B cell (primary cell): Measurements from ENCODE around the gene SHC3. TPM values are rescaled to one million over a fixed set of nuclear protein-coding genes. Genes with fewer than 3 reads are reported as not detected.

Experiments used
- ATAC-seq: fragments of 200-7000 bp; cut with Tn5 transposase; one replicate; pipeline ENCODE4 v1.10.0; 2021; ENCODE audit warnings: low read depth, mild to moderate bottlenecking, moderate number of reproducible peaks, moderate library complexity
- CTCF ChIA-PET: fragments of 350-600 bp; sonication (Branson Sonifier 250); formaldehyde crosslinking; loops from one replicate; lab custom pipeline; 2021; ENCODE audit warnings: antibody characterized with exemption, inconsistent platforms; lab: Charles Lee
- POLR2A ChIA-PET: fragments of 350-600 bp; sonication (Branson Sonifier 250); formaldehyde crosslinking; loops from one replicate; lab custom pipeline; 2021; ENCODE audit warnings: antibody characterized with exemption; lab: Charles Lee
- DNase-seq: peaks from one replicate; pipeline ENCODE4 v3.0.0; 2013
- H2AFZ ChIP-seq: 2 replicates; pipeline ENCODE4 v1.6.1; 2012; ENCODE audit warnings: mild to moderate bottlenecking, low read depth, low read length; ENCODE audit not compliant: insufficient read depth, poor library complexity, severe bottlenecking
- H3K27ac ChIP-seq, 2 donors: 1 replicate in 1 of 2; 2 replicates in 1 of 2; pipeline ENCODE4 v1.5.1; 2012 to 2013; ENCODE audit warnings: low read length in 2 of 2, mild to moderate bottlenecking in 2 of 2, moderate library complexity in 1 of 2
- H3K27me3 ChIP-seq, 4 experiments: fragments of 200-600 bp in 1 of 4; sonication (generic) in 1 of 4; replicated peaks in 1 of 4; 1 replicate in 2 of 4; 2 replicates in 2 of 4; pipeline versions ENCODE4 v1.6.1 to v1.7.0; 2013 to 2016; ENCODE audit warnings: low read length in 3 of 4, mild to moderate bottlenecking in 2 of 4, mixed read lengths in 1 of 4, moderate library complexity in 1 of 4; ENCODE audit not compliant: insufficient read depth in 4 of 4, control insufficient read depth in 3 of 4; ENCODE audit errors: control extremely low read depth in 1 of 4
- H3K36me3 ChIP-seq, 2 experiments: replicated peaks in 1 of 2; 1 replicate in 1 of 2; 2 replicates in 1 of 2; pipeline versions ENCODE4 v1.6.1 to v1.7.1; 2013; ENCODE audit warnings: low read length in 1 of 2; ENCODE audit not compliant: insufficient read depth in 2 of 2, control insufficient read depth in 1 of 2; ENCODE audit errors: control extremely low read depth in 1 of 2, extremely low read depth in 1 of 2
- H3K4me1 ChIP-seq, 2 donors: fragments of 200-600 bp in 1 of 2; sonication (generic) in 1 of 2; 1 replicate in 1 of 2; 2 replicates in 1 of 2; pipeline versions ENCODE4 v1.5.1 to v1.6.1; 2013 to 2017; ENCODE audit warnings: low read length in 2 of 2; ENCODE audit not compliant: control insufficient read depth in 2 of 2, insufficient read depth in 2 of 2
- H3K4me2 ChIP-seq: replicated peaks from 2 replicates; pipeline ENCODE3; 2012; ENCODE audit warnings: mild to moderate bottlenecking, low read depth, low read length; ENCODE audit not compliant: poor library complexity, severe bottlenecking
- H3K4me3 ChIP-seq, 5 experiments: fragments of 200-600 bp in 1 of 5; sonication (generic) in 1 of 5; 1 replicate in 3 of 5; 2 replicates in 2 of 5; pipeline versions ENCODE4 v1.5.1 to v1.7.0; 2011 to 2016; ENCODE audit warnings: low read length in 4 of 5, mild to moderate bottlenecking in 4 of 5, low read depth in 2 of 5, control low read depth in 1 of 5, moderate library complexity in 1 of 5; ENCODE audit not compliant: insufficient read depth in 1 of 5; ENCODE audit errors: control extremely low read depth in 1 of 5, extremely low read depth in 1 of 5
- H3K79me2 ChIP-seq: fragments of 200-600 bp; sonication (generic); one replicate; pipeline ENCODE4 v1.6.0; 2016; ENCODE audit warnings: low read length; ENCODE audit not compliant: control insufficient read depth, insufficient read depth
- H3K9ac ChIP-seq: fragments of 200-600 bp; sonication (generic); 2 replicates; pipeline ENCODE4 v1.6.1; 2017; ENCODE audit warnings: mild to moderate bottlenecking, low read length, moderate library complexity
- H3K9me3 ChIP-seq, 3 donors: one replicate each; pipeline versions ENCODE4 v1.6.1 to v1.7.1; 2013; ENCODE audit warnings: low read length in 2 of 3; ENCODE audit not compliant: control insufficient read depth in 2 of 3, insufficient read depth in 1 of 3; ENCODE audit errors: control extremely low read depth in 1 of 3
- H4K20me1 ChIP-seq: 2 replicates; pipeline ENCODE4 v1.6.0; 2012; ENCODE audit warnings: mild to moderate bottlenecking, low read length; ENCODE audit not compliant: insufficient read depth, control insufficient read depth, poor library complexity, severe bottlenecking
- H3K27ac Mint-ChIP-seq: one replicate; pipeline ENCODE4 v1.8.0; 2021; ENCODE audit warnings: mixed read lengths
- H3K27me3 Mint-ChIP-seq: one replicate; pipeline ENCODE4 v1.8.0; 2021; ENCODE audit warnings: mixed read lengths
- H3K4me1 Mint-ChIP-seq: one replicate; pipeline ENCODE4 v1.8.0; 2021; ENCODE audit warnings: mixed read lengths
- H3K4me3 Mint-ChIP-seq: one replicate; pipeline ENCODE4 v1.8.0; 2021; ENCODE audit warnings: mixed read lengths
- H3K9me3 Mint-ChIP-seq: one replicate; pipeline ENCODE4 v1.8.0; 2022; ENCODE audit warnings: mixed read lengths; ENCODE audit not compliant: insufficient read depth
- EZH2 ChIP-seq: IDR thresholded peaks from 2 replicates; pipeline ENCODE4 v1.6.1; 2012; ENCODE audit warnings: borderline replicate concordance, low read depth, mild to moderate bottlenecking, moderate library complexity, low read length; ENCODE audit not compliant: insufficient read depth, poor library complexity, severe bottlenecking
- WGBS: methylation state at CpG from one replicate; pipeline ENCODE4 v1.1.5; 2013; ENCODE audit warnings: missing lambda C conversion rate; ENCODE audit not compliant: insufficient coverage; 5-methylcytosine and 5-hydroxymethylcytosine counted together
- intact Hi-C: fragments of 100-400 bp; cut with micrococcal nuclease; formaldehyde crosslinking; loops from one replicate; pipeline ENCODE4 v1.10.0; 2022
- polyA plus RNA-seq: library from polyadenylated mRNA; depleted of rRNA; stranded (reverse); fragments of >200 nt; gene quantifications from 2 replicates; pipeline ENCODE4 v1.2.3, GENCODE V29; 2012
- total RNA-seq, 2 donors: library from RNA; stranded (reverse); fragments of 120-200 nt in 1 of 2; gene quantifications; 1 replicate in 1 of 2; 2 replicates in 1 of 2; pipeline versions ENCODE4 v1.2.3 to v1.2.4, GENCODE V29; 2013 to 2022
- TF ChIP-seq, protein P1 (sequence below): fragments of 200-600 bp; IDR thresholded peaks from one replicate; pipeline ENCODE4 v1.8.0; 2022; ENCODE audit warnings: antibody characterized with exemption, mild to moderate bottlenecking

The SHC3 gene
- total and polyA plus RNA-seq, 2 donors (not counting 1 experiment from before 2014, with no cell fraction given): 0.03 TPM; not detected in 1

DNA sequence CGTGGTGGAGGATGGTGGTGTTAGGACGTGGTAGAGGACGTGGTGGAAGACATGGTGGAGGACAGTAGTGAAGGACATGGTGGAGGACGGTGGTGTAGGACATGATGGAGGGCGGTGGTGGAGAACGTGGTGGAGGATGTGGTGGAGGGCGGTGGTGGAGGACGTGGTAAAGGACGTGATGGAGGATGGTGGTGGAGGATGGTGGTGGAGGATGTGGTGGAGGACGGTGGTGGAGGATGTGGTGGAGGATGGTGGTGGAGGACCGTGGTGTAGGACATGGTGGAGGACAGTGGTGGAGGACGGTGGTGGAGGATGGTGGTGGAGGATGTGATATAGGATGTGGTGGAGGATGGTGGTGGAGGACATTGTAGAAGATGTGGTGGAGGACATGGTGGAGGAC is 119.7 kb downstream of the SHC3 start:
- no peak for ATAC-seq
- Mint-ChIP-seq H3K27ac (no peak overlapping the region), H3K9me3 (no peaks in the 10 kb centered on the region), H3K4me1 (no peaks in the 10 kb centered on the region), H3K27me3 (peaks cover 11% of the 10 kb centered on the region), H3K4me3 (no peak overlapping the region)
- Histone ChIP-seq H3K4me1 (no peaks in the 10 kb centered on the region), H3K36me3 (no peaks in the 10 kb centered on the region), H3K9ac (no peak overlapping the region), H3K9me3 (peaks cover 0 to 14% (median 0%) of the 10 kb centered on the region in 3 donors), H2AFZ (no peak overlapping the region), H3K27me3 (peaks cover 0 to 3% (median 1%) of the 10 kb centered on the region in 4 experiments), H3K27ac (no peak overlapping the region), H4K20me1 (no peaks in the 10 kb centered on the region), H3K4me3 (no peak overlapping the region), H3K79me2 (no peaks in the 10 kb centered on the region), H3K4me2 (no peak overlapping the region)
- WGBS: 91% methylated on average over 12 of the region's 12 CpGs
- TF ChIP-seq, protein P1, sequence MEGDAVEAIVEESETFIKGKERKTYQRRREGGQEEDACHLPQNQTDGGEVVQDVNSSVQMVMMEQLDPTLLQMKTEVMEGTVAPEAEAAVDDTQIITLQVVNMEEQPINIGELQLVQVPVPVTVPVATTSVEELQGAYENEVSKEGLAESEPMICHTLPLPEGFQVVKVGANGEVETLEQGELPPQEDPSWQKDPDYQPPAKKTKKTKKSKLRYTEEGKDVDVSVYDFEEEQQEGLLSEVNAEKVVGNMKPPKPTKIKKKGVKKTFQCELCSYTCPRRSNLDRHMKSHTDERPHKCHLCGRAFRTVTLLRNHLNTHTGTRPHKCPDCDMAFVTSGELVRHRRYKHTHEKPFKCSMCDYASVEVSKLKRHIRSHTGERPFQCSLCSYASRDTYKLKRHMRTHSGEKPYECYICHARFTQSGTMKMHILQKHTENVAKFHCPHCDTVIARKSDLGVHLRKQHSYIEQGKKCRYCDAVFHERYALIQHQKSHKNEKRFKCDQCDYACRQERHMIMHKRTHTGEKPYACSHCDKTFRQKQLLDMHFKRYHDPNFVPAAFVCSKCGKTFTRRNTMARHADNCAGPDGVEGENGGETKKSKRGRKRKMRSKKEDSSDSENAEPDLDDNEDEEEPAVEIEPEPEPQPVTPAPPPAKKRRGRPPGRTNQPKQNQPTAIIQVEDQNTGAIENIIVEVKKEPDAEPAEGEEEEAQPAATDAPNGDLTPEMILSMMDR: no peak
- no peak for TF ChIP-seq EZH2
- no peak for DNase-seq
- ChIA-PET POLR2A (no interaction called here), CTCF (no interaction called here)
- intact Hi-C loops: no loop called here

GRCh38 chr9:89054865-89055495 is 123.6 kb downstream of the SHC3 start:
- no peaks in the 10 kb centered on the region for H3K9me3 Mint-ChIP-seq
- POLR2A ChIA-PET: no interaction called here
- 96% methylated on average over 5 of the region's 8 CpGs for WGBS
- H3K9me3 ChIP-seq: peaks cover 0 to 14% (median 0%) of the 10 kb centered on the region in 3 donors
- no peak for ATAC-seq
- no peaks in the 10 kb centered on the region for H4K20me1 ChIP-seq
- H3K4me1 ChIP-seq: no peaks in the 10 kb centered on the region
- H3K27me3 ChIP-seq: peaks cover 0 to 3% (median 1%) of the 10 kb centered on the region in 4 experiments
- H3K27ac Mint-ChIP-seq: no peak overlapping the region
- H3K4me1 Mint-ChIP-seq: no peaks in the 10 kb centered on the region
- H3K9ac ChIP-seq: no peak overlapping the region
- H3K79me2 ChIP-seq: no peaks in the 10 kb centered on the region
- CTCF ChIA-PET: no interaction called here
- intact Hi-C loops: no loop called here
- peaks cover 11% of the 10 kb centered on the region for H3K27me3 Mint-ChIP-seq
- H3K4me3 ChIP-seq: no peak overlapping the region
- no peak overlapping the region for H3K4me2 ChIP-seq
- no peak overlapping the region for H3K27ac ChIP-seq
- DNase-seq: no peak
- no peak overlapping the region for H2AFZ ChIP-seq
- H3K36me3 ChIP-seq: no peaks in the 10 kb centered on the region
- no peak for TF ChIP-seq EZH2
- TF ChIP-seq, protein P1: no peak
- no peak overlapping the region for H3K4me3 Mint-ChIP-seq
